ENCODE measurements around the gene HDAC4. TPM values are rescaled to one million over a fixed set of nuclear protein-coding genes. Genes with fewer than 3 reads are reported as not detected.

The HDAC4 gene
- total and polyA plus RNA-seq, 2 of the 4 experiments (the other 2 are of a cell fraction), result 4.1 to 7.2 TPM

GRCh38 chr2:239137898-239138283, 262.9 kb downstream of the HDAC4 start:
- H3K4me1 ChIP-seq (ENCODE audit: control insufficient read depth, insufficient read depth, low read length), result no peaks in the 10 kb centered on the region
- H2BK15ac ChIP-seq (ENCODE audit: low read depth, low read length), result no peak overlapping the region
- H4K91ac ChIP-seq (ENCODE audit: insufficient read depth, low read depth, low read length), result no peak overlapping the region
- H2BK5ac ChIP-seq (ENCODE audit: low read depth, low read length, poor library complexity, severe bottlenecking), result no peak overlapping the region
- H2AFZ ChIP-seq (replicated peaks; ENCODE audit: low read length, poor library complexity), result no peak overlapping the region
- H3K27ac ChIP-seq (ENCODE audit: insufficient read depth, low read length), result no peak overlapping the region
- no peak overlapping the region for H3K4ac ChIP-seq (ENCODE audit: low read depth, low read length)
- H3K23ac ChIP-seq (ENCODE audit: low read depth, low read length), result no peak overlapping the region
- H2AK5ac ChIP-seq (ENCODE audit: low read depth, low read length), result no peak overlapping the region
- H3K9ac ChIP-seq (ENCODE audit: low read depth, low read length), result no peak overlapping the region
- H3K4me2 ChIP-seq (ENCODE audit: low read depth, low read length), result no peak overlapping the region
- no peak for TF ChIP-seq MXI1 (IDR thresholded peaks at IDR 0.05; ENCODE audit: borderline replicate concordance, low read depth, low read length)
- WGBS, 2 experiments (ENCODE audit: extremely low coverage in 2 of 2, insufficient read length in 1 of 2), result 100% methylated on average over 1 to 2 of the region's 3 CpGs
- peaks cover 3% of the 10 kb centered on the region for H4K20me1 ChIP-seq (ENCODE audit: insufficient read depth, low read length)
- no peak overlapping the region for H4K8ac ChIP-seq (ENCODE audit: low read depth in 2 of 2, low read length in 2 of 2)
- BruUV-seq (replicated peaks), result no TSS peak
- dilution Hi-C loops (cut with HindIII; ENCODE audit: low sequenced_read_pairs, unreplicated experiment), result no loop called here
- no peak overlapping the region for H3K14ac ChIP-seq (replicated peaks; ENCODE audit: low read depth, low read length)
- no peak overlapping the region for H3K4me3 ChIP-seq (ENCODE audit: insufficient read depth, low read depth, low read length)
- in situ Hi-C loops (cut with MboI; ENCODE audit: low sequenced_read_pairs), result loop anchor here (25.0 kb wide), 1 partner anchor 849 kb away; no protein-coding TSS in a partner anchor
- no peak overlapping the region for H3K56ac ChIP-seq (ENCODE audit: extremely low read depth, insufficient read depth, low read length)
- H3K79me1 ChIP-seq (ENCODE audit: low read depth in 1 of 2, low read length in 2 of 2), result no peaks in the 10 kb centered on the region
- H3K9me3 ChIP-seq (ENCODE audit: control insufficient read depth, insufficient read depth, low read length), result no peaks in the 10 kb centered on the region
- H4K5ac ChIP-seq (ENCODE audit: low read depth, low read length), result no peak overlapping the region
- 0 out of 2 replicates have a peak, but pooled peaks cover 3% of the 10 kb centered on the region for H3K9me1 ChIP-seq (ENCODE audit: insufficient read depth, low read length)
- H3K18ac ChIP-seq (ENCODE audit: low read depth, low read length), result no peak overlapping the region
- CTCF ChIA-PET, result no interaction called here
- ATAC-seq (ENCODE audit: low read depth), result no peak
- H3K27me3 ChIP-seq (ENCODE audit: control insufficient read depth, insufficient read depth, low read length), result no peaks in the 10 kb centered on the region
- intact Hi-C loops (cut with micrococcal nuclease), result no loop called here
- H3K36me3 ChIP-seq (ENCODE audit: control insufficient read depth, insufficient read depth, low read length), result peaks cover 71% of the 10 kb centered on the region
- H2AK9ac ChIP-seq (replicated peaks; ENCODE audit: low read depth, low read length, poor library complexity), result no peak overlapping the region
- no peak overlapping the region for H2BK120ac ChIP-seq (ENCODE audit: low read depth, low read length)
- POLR2A ChIA-PET (ENCODE audit: unreplicated experiment), result no interaction called here
- H2BK20ac ChIP-seq (ENCODE audit: low read depth, low read length), result no peak overlapping the region
- DNase-seq, result no peak

All from IMR-90 (cell line).